Activated T-cell treated with anti-CD3 and anti-CD28 coated beads, Interleukin-2, amount 50 U/mL, for 48 hours (primary cell): ENCODE data around the gene SPAST.
A peak's percentile ranks its signal among the peaks of the same experiment; 100 is the strongest.
"Not testable (repeated sequence)": the region's sequence is repeated elsewhere in the genome, so short reads cannot be mapped to it uniquely, and the experiment has no call there.

ENCODE experiments used
- DNase-seq, 2 experiments: peaks; one replicate each; pipeline ENCODE4 v3.0.0-alpha.2; 2020

SPAST gene

DNA sequence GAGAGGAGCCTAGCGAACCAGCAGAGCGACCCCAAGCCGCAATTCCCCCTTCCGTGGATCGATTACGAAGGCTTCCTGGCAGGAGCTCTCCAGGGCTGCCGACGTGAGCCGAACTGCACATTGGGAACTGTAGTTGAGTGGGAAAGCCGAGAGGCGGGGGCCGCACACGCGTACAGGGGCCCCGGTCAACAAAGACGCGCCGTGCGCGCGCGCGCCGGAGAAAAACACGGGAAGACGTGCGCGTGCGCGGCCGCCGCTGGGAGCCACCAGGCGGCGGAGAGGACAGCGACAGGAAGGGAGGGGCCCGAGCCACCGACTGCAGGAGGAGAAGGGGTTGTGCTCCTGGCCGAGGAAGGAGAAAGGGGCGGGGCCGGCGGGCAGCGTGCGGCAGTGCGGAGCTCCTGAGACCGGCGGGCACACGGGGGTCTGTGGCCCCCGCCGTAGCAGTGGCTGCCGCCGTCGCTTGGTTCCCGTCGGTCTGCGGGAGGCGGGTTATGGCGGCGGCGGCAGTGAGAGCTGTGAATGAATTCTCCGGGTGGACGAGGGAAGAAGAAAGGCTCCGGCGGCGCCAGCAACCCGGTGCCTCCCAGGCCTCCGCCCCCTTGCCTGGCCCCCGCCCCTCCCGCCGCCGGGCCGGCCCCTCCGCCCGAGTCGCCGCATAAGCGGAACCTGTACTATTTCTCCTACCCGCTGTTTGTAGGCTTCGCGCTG, at the start of gene SPAST:
SPAST (plus strand) TSS at position 247 of the 711 bp plus-strand sequence; CDS start at position 523, 276 bp downstream.
- DNase-seq: peak; percentile 96 to 98

- not testable (repeated sequence) for DNase-seq
Observed at GRCh38 chr2:32018789-32019482, 44.4 kb upstream of the SPAST start.

DNA sequence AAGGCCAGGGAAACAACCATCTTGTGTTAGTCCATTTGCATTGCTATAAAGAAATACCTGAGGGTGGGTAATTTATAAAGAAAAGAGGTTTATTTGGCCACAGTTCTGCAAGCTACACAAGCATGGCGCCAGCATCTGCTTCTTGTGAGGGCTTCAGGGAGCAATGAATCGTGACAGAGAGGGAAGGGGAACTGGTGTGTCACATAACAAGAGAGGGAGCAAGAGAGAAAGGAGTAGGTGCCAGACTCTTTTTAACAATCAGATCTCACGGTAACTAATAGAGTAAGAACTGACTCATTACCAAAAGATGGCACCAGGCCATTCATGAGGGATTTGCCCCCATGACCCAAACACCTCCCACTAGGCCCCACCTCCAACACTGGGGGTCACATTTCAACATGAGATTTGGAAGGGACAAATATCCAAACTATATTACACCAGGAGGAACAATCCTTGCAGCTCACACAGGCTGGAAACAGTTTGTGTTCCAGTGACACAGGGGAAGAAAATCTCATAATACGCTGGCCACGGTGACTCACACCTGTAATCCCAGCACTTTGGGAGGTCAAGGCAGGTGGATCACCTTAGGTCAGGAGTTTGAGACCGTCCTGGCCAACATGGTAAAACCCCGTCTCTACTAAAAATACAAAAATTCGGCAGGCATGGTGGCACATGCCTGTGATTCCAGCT, 29.0 kb upstream of the SPAST start:
- DNase-seq: not testable (repeated sequence)

- peak; percentile 91 to 93 for DNase-seq
Observed at GRCh38 chr2:32039447-32040219, 23.7 kb upstream of the SPAST start, which contains the start of gene DPY30. DPY30 (minus strand) TSS chr2:32039805; CDS start chr2:32039456, 349 bp downstream.

- DNase-seq: no peak
Observed at GRCh38 chr2:32043561-32043960, 19.8 kb upstream of the SPAST start.

DNA sequence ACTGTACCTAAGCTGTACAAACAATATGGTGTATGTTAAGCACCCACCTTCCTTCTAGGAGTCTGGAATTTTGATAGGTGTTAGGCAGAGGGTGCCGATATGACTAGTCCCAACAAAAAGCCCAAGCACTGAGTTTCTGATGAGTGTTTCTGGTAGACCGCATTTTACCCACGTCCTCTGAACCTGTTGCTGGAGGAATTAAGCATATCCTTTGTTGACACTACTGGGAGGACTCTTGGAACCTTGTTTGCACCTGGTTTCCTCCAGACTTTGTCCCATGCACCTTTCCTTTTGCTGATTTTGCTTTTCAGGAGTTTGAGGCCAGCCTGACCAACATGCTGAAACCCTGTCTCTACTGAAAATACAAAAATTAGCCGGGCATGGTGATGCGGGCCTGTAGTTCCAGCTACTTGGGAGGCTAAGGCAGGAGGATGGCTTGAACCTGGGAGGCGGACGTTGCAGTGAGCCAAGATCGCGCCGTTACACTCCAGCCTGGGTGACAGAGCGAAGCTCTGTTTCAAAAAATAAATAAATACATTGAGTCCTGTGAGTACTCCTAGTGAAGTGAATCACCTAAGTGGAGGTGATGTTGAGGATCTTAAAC, 11.4 kb upstream of the SPAST start:
- DNase-seq: no peak

DNA sequence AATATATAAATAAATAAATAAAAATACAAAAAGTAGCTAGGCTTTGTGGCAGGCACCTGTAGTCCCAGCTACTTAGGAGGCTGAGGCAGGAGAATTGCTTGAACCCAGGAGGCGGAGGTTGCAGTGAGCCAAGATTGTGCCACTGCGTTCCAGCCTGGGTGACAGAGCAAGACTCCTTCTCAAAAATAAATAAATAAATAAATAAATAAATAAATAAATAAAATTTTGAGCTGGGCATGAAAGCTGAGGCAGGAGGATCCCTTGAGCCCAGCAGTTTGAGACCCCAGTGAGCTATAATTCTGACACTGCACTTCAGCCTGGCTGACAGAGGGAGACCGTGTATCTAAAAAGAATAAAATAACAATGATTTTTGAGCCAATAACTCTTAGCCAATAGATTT, 8.8 kb upstream of the SPAST start:
- not testable (repeated sequence) for DNase-seq

DNA sequence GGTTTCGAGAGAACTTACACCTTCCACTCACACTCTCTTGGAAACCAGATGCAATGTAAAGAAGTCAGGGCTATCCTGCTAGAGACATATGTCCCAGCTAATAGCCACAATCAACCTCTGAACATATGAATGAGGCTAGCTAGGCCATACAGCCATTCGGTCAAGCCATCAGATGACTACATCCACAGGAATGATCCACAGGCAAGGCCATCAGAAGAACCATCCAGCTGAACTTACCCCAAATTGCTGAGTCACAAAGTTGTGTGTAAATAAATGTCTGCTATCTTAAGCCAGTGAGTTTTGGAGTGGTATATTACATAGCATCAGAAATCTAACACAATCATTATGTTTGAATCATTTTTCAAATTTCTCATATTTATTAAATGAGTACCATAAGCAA, 5.2 kb upstream of the SPAST start:
- DNase-seq: no peak

GRCh38 chr2:32060266-32060665, 3.1 kb upstream of the SPAST start:
- no peak for DNase-seq

DNA sequence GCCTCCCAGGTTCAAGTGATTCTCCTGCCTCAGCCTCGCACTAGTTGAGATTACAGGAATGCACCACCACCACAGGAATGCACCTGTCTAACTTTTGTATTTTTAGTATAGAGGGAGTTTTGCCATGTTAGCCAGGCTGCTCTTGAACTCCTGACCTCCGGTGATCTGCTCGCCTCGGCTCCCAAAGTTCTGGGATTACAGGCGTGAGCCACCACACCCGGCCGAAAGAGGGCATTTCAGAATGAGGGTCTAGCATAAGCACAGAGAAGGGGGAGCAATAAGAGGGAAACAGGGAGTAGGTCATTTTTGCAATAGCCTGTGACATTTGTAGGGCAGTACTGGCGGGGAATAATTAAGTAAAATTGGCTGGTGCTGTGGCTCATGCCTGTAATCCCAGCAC, 1.9 kb upstream of the SPAST start:
- no peak for DNase-seq

DNA sequence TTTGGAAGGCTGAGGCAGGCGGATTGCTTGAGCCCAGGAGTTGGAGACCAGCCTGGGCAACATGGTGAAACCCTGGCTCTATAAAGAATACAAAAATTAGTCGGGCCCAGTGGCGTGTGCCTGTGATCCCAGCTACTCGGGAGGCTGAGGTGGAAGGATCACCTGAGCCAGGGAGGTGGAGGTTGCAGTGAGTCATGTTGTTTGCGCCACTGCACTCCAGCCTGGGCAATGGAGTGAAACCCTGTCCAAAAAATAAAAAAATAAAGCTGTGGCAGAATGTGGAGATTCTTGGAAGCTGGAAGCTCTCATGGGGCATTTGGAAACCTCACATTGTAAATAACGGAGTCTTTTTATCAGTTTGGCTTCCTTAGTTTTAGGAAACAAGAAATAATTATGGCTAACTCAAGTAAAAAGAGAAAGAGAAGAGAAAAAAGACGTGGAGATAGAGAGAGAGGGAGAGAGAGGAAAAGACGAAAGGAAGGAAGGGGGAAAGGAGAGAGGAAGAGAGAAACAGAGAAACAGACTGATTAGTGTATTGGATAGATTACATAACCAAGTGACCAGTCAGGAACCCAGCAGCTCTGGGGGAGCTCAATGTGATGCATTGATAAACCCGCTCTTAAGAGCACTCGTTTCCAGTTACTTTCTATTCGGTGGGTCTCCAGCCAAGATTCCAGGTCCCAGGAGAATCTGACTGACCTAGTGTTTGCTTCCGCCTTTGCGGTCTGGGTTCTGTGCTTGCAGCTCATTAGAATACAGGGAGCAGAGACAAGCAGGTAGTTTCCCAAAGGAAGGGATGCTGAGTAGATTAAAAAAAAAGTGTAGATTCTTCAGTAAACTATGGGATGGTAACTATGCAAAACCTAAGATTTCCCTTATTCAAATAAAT, 1.1 kb upstream of the SPAST start:
- peak in 1 of 2 experiments; percentile 23 for DNase-seq

DNA sequence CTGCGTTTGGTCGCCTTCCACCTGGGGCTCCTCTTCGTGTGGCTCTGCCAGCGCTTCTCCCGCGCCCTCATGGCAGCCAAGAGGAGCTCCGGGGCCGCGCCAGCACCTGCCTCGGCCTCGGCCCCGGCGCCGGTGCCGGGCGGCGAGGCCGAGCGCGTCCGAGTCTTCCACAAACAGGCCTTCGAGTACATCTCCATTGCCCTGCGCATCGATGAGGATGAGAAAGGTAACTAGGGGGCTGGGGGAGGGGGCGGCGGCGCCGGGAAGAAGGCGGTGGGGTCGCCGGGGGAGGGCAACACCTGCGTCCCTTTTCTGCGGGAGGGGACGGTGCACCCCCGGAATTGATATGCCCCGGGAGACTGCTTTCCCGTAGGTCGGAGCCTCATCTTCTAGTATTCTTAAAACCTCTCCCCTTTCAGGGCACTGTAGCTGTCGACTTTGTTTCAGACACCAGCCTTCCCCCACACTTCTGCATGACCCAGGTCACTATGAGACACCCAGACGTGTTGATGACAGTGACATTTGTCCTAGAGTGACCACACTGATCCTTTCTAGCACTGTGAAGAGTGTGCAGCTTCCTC, 755 bp downstream of the SPAST start:
- DNase-seq: no peak

DNA sequence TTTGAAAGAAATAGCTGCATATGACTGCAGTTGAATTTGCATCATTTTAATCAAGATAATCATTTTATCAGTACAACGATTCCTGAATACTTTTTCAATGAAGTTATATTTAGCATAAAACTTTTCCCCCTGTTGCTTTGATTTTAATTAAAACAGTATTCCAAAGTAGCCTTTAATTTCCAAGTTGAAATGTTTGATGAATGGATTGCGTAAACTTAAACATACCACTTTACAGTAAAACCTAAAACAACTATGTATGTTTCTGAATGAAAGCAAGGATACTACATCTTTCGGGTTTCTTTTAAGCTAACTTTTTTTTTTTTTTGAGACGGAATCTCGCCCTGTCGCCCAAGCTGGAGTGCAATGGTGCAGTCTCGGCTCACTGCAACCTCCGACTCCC, 1.4 kb downstream of the SPAST start:
- DNase-seq: no peak

DNA sequence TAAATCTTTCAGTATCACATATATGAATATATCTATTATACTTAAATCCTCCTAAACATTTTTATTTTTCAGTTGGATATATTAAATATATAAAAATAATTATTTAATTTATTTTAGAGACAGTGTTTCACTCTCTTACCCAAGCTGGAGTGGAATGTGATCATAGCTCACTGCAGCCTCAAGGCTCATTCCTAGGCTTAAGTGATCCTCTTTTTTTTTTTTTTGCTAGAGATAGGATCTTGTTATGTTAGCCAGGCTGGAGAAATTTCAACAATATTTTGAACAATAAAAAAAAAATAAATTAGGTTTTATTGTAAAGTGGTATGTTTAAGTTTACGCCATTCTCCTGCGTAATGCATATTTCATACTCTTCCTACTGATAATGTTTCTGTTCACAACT, 4.2 kb downstream of the SPAST start:
- DNase-seq: no peak

GRCh38 chr2:32074134-32074506, 10.8 kb downstream of the SPAST start:
- no peak for DNase-seq

DNA sequence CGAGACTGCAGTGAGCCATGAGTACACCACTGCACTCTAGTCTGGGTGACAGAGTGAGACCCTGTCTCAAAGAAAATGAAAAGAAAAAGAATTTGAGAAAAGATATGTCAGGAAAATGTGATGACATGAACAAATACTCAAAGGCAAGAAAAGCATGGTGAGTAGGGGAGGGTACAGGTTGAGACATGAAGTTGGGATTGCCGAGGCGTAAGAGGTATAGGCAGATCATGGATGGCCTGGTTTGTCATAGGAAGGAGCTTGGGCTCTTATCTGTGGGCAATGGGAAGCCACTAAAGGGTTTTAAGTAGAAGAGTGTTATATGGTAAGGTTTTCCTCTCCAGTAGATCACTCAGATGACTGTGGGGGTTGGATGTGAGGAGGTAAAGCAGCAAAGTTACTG, 32.3 kb downstream of the SPAST start:
- DNase-seq: no peak

GRCh38 chr2:32108111-32108510, 44.8 kb downstream of the SPAST start:
- DNase-seq: no peak

- DNase-seq: no peak
Observed at GRCh38 chr2:32118055-32118454, 54.7 kb downstream of the SPAST start.

- DNase-seq: no peak
Observed at GRCh38 chr2:32119161-32119560, 55.8 kb downstream of the SPAST start.

- DNase-seq: no peak
Observed at GRCh38 chr2:32124660-32125059, 61.3 kb downstream of the SPAST start.

DNA sequence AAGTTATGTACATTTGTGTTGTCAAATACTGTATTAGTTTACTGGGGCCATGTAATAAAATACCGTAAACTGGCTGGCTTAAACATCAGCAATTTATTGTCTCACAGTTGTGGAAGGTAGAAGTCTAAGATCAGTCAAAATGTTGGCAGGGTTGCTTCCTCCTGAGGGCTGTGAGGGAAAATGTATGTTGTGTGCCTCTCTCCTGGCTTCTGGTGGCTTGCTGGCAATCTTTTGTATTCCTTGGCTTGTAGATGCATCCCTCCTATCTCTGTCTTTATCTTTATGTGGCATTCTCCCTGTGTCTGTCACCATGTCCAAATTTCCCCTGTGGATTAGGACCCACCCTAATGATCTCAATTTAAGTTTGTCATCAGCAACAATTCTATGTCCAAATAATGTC, 65.3 kb downstream of the SPAST start:
- no peak for DNase-seq
